ENCODE results near the gene PPP2R2B.

GRCh38 chr5:146632620-146633322, 245.8 kb downstream of the PPP2R2B start:
- TF ChIP-seq CTCF (IDR thresholded peaks at IDR 0.05; ENCODE audit: extremely low read depth in 1 of 2, insufficient read depth in 1 of 2, low read depth in 1 of 2, low read length in 2 of 2) (no peak), EZH2 (IDR thresholded peaks at IDR 0.05; ENCODE audit: borderline replicate concordance, low read depth, low read length, severe bottlenecking) (no peak), MYC (IDR thresholded peaks at IDR 0.05; ENCODE audit: low read depth, low read length) (no peak), JUN (IDR thresholded peaks at IDR 0.05; ENCODE audit: borderline replicate concordance, insufficient read depth, insufficient read length, low read depth) (no peak)
- TF ChIP-seq, protein P1, sequence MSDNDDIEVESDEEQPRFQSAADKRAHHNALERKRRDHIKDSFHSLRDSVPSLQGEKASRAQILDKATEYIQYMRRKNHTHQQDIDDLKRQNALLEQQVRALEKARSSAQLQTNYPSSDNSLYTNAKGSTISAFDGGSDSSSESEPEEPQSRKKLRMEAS (IDR thresholded peaks at IDR 0.05; ENCODE audit: insufficient read depth, insufficient read length) = no peak
